HUES6 (cell line): Measurements from ENCODE around the gene CLASP1.

ENCODE experiments used
- H3K27ac ChIP-seq: 2 replicates; pipeline ENCODE4 v1.7.0; 2013; ENCODE audit warnings: low read depth, mild to moderate bottlenecking, low read length, inconsistent platforms
- H3K27me3 ChIP-seq: 2 replicates; pipeline ENCODE4 v1.6.1; 2013; ENCODE audit warnings: low read length; ENCODE audit not compliant: control insufficient read depth, insufficient read depth
- H3K36me3 ChIP-seq: 2 replicates; pipeline ENCODE4 v1.6.1; 2013; ENCODE audit warnings: low read length; ENCODE audit not compliant: control insufficient read depth, insufficient read depth
- H3K4me1 ChIP-seq: 2 replicates; pipeline ENCODE4 v1.6.1; 2013; ENCODE audit warnings: low read length; ENCODE audit not compliant: control insufficient read depth, insufficient read depth
- H3K4me3 ChIP-seq: 2 replicates; pipeline ENCODE4 v1.5.1; 2013; ENCODE audit warnings: low read depth, low read length
- H3K9ac ChIP-seq: one replicate; pipeline ENCODE4 v1.6.1; 2013; ENCODE audit warnings: mild to moderate bottlenecking, low read length
- H3K9me3 ChIP-seq: 2 replicates; pipeline ENCODE4 v1.6.1; 2013; ENCODE audit warnings: low read depth, low read length; ENCODE audit not compliant: control insufficient read depth, insufficient read depth

The CLASP1 gene

DNA sequence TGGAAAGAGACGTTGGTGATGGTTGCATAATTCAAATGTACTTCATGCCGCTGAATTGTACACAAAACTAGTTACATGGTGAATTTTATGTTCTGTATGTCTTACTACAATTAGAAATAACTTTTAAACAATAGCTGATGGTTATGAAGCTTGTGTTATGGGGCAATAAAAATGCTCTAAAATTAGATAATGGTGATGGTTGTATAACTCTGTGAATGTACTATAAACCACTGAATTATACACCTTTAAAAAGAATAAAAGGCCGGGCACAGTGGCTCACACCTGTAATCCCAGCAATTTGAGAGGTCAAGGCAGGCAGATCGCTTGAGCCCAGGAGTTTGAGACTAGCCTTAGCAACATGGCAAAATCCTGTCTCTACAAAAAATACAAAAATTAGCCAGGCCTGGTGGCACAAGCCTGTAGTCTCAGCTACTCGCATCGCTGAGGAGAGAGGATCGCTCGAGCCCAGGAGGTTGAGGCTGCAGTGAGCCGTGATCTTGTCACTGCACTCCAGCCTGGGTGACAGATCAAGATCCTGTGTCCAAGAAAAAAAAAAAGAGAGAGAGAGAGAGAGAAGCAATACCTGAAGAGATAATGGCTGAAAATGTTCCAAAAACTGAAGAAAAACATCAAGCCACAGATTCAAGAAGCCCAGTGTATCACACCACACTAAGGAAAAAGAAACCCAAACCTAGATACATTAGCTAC, 112.3 kb downstream of the CLASP1 start:
- no peaks in the 10 kb centered on the region for H3K36me3 ChIP-seq
- H3K9ac ChIP-seq: no peak overlapping the region
- H3K4me3 ChIP-seq: no peak overlapping the region
- peaks cover 14% of the 10 kb centered on the region for H3K4me1 ChIP-seq
- no peaks in the 10 kb centered on the region for H3K9me3 ChIP-seq
- H3K27ac ChIP-seq: no peak overlapping the region
- no peaks in the 10 kb centered on the region for H3K27me3 ChIP-seq

DNA sequence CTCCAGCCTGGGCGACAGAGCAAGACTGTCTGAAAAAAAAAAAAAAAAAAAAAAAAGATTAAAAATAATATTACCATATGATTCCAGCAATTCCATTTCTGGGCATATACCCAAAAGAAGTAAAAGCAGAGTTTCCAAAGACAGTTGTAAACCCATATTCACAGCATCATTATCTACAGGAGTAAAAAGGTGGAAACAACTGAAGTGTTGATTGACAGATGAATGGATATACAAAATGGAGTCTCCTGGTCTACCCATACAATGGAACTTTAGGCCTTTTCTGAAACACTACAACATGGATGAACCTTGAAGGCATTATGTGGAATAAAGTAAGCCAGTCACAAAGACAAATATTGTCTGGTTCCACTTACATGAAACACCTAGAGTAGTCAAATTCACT, 112.9 kb downstream of the CLASP1 start:
- H3K27me3 ChIP-seq: no peaks in the 10 kb centered on the region
- no peak overlapping the region for H3K4me3 ChIP-seq
- H3K4me1 ChIP-seq: peaks cover 14% of the 10 kb centered on the region
- no peak overlapping the region for H3K27ac ChIP-seq
- H3K9me3 ChIP-seq: no peaks in the 10 kb centered on the region
- no peak overlapping the region for H3K9ac ChIP-seq
- H3K36me3 ChIP-seq: no peaks in the 10 kb centered on the region

DNA sequence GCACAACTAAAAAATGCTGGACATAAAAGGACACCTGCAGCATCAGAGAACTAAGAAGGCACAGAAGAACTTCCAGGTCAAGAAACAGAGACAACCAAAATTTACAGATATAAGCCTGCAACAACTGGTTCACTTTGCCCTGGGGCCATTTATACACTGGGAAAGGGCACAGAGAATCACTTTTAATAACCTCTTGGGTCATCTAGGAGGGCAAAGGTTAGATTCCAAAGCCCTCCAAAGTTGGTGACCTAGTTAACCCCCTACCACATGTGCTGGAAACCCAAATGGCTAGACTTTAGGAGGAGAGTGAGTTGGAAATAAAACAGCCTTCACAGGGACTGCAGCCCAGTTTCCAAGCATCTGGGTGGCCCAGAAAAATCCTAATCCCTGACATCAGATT, 115.3 kb downstream of the CLASP1 start:
- Histone ChIP-seq H3K36me3 (no peaks in the 10 kb centered on the region), H3K4me1 (peaks cover 14% of the 10 kb centered on the region), H3K9ac (no peak overlapping the region), H3K27me3 (no peaks in the 10 kb centered on the region), H3K4me3 (no peak overlapping the region), H3K27ac (no peak overlapping the region), H3K9me3 (no peaks in the 10 kb centered on the region)

DNA sequence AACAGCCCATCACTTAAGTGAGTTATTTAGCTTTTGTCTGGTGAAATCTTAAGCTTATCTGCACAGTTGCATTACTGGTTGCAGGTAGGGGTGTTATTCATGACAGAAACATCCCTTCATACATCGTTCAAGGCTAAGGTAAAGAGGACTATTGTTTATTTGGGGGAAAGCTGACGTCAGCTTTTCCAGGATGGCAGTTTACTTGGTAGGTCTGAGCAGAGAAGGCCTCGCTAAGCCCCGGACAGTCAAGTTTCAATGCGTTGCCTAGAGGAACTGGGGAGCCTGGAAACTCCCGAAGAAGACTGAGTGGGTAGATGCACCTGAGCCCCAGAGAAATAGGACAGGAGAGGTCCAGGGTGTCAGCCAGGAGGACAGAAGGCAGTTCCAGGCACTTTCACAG, 116.4 kb downstream of the CLASP1 start:
- Histone ChIP-seq H3K4me1 (peaks cover 14% of the 10 kb centered on the region), H3K9ac (no peak overlapping the region), H3K36me3 (peaks cover under 1% of the 10 kb centered on the region; the same call in 1 of the 2 replicates), H3K27me3 (no peaks in the 10 kb centered on the region), H3K9me3 (no peaks in the 10 kb centered on the region), H3K27ac (no peak overlapping the region), H3K4me3 (no peak overlapping the region)

DNA sequence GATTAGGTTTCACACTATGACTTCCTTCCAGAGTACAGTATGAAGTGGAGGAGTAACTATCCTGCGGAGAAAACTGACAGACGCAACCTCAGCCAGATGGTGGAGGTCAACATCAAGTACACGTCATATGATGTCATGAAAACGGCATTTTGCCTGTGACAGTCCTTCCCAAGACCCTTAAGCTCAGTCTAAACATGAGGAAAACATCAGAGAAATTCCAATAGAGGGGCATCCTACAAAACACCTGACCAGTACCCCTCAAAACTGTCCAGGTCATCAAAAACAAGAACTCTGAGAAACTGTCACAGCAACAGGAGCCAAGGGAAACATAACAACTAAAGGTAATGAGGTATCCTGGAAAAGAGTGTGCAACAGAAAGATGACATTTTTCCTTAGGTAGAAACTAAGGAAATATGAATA, 116.9 kb downstream of the CLASP1 start:
- Histone ChIP-seq H3K36me3 (peaks cover 6% of the 10 kb centered on the region; the same call in 1 of the 2 replicates), H3K27me3 (no peaks in the 10 kb centered on the region), H3K27ac (no peak overlapping the region), H3K4me3 (no peak overlapping the region; the same call in 1 of the 2 replicates), H3K4me1 (peaks cover 14% of the 10 kb centered on the region), H3K9me3 (no peaks in the 10 kb centered on the region), H3K9ac (no peak overlapping the region)

DNA sequence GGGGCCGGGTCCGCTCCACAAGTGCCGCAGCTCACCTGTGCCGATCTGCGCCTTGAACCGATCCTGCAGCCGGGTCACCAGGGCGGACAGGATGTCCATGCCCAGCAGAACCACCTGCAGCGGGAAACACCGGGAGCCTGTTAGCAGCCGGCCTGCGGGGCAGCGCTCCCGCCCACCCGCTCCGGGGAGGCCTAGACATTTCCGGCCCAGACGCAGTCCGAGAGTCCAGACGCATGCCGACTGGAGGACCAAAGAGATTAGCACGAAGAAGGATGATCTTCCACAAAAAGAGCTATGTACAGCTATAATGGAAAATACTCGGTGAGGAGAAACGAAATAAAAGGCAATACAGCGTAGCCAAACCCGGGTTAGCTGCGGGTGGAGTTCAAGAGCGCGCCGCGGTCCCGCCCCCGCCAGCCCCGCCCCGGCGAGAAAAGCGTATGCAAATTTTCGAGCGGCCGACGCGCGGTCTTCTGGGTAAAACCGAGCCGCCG, 119.0 kb downstream of the CLASP1 start:
- Histone ChIP-seq H3K27ac (peak overlapping the region; percentile 96), H3K4me1 (peaks cover 14% of the 10 kb centered on the region), H3K9ac (peak overlapping the region; percentile 95), H3K4me3 (peak overlapping the region; percentile 90), H3K36me3 (peaks cover 12% of the 10 kb centered on the region; the same call in 1 of the 2 replicates), H3K9me3 (no peaks in the 10 kb centered on the region), H3K27me3 (no peaks in the 10 kb centered on the region)

DNA sequence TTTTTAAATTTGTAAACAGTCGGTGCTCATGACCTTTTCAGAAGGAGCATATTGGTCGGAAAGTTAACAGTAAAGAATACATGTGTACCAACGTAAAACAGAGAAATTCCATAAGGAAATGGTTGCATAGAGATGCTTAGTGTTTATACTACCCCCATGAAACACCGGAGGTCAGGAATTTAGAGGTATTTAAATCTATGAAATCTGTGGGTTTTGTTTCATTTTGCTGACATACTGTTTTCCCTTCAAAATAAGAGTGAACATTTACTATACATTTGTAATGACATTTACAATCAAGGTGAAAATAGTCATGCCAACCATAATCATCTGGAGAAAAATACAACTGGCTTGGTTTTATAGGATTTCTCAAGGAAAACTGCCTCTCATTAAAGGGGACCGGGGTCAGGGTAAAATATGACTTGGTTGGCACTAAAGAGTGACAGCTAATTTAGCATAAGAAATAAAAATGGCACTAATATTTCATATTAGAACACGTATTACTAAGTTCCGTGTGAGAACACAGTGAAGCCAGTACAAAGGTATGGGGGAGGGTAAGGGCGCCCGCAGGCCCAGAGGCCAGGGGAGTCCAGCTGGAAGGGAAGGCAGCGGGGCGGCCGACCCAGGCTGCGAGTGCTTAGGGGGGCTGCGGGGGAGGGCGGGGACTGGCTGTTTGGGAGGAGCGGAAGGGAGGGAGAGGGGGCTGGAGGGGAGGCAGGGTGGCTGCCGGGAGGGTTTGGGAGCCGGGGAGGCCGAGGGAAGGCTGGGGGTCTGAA, 119.6 kb downstream of the CLASP1 start:
- peak overlapping the region; percentile 90 for H3K4me3 ChIP-seq

DNA sequence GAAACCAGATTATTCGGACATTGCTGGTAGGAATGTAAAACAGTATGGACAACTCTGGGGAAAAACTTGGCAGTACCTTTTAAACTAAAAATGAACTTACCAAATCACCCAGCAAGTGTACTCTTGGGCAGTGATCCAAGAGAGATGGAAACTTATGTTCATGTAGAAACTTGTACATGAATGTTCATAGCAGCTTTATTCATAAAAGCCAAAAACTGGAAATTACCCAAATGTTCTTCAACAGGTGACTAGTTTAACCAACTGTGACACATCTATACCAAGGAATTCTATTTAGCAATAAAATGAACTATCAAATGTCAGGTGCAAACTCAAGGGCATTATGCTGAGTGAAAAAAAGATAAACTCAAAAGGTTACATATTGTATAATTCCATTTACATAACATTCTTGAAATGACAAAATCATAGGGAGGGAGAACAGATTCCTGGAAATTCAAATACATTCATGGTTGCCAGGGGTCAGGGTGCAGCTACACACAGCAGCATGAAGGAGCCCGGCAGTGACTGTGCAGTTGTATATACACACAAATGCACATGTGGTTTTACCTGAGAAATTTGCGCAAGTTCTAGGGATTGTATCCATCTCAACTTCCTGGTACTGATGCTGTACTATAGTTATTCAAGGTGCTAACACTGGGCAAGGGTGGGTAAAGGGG, 122.1 kb downstream of the CLASP1 start:
- Histone ChIP-seq H3K27me3 (no peaks in the 10 kb centered on the region), H3K4me3 (no peak overlapping the region), H3K36me3 (peaks cover 29% of the 10 kb centered on the region), H3K9me3 (no peaks in the 10 kb centered on the region), H3K4me1 (peaks cover 6% of the 10 kb centered on the region), H3K9ac (no peak overlapping the region), H3K27ac (no peak overlapping the region)

More for the DNA sequence above, 119.6 kb downstream of the CLASP1 start:
- peak overlapping the region; percentile 95 for H3K9ac ChIP-seq
- peak overlapping the region; percentile 96 for H3K27ac ChIP-seq
- H3K27me3 ChIP-seq: no peaks in the 10 kb centered on the region
- peaks cover 20% of the 10 kb centered on the region for H3K4me1 ChIP-seq
- no peaks in the 10 kb centered on the region for H3K9me3 ChIP-seq
- peaks cover 12% of the 10 kb centered on the region; the same call in 1 of the 2 replicates for H3K36me3 ChIP-seq

DNA sequence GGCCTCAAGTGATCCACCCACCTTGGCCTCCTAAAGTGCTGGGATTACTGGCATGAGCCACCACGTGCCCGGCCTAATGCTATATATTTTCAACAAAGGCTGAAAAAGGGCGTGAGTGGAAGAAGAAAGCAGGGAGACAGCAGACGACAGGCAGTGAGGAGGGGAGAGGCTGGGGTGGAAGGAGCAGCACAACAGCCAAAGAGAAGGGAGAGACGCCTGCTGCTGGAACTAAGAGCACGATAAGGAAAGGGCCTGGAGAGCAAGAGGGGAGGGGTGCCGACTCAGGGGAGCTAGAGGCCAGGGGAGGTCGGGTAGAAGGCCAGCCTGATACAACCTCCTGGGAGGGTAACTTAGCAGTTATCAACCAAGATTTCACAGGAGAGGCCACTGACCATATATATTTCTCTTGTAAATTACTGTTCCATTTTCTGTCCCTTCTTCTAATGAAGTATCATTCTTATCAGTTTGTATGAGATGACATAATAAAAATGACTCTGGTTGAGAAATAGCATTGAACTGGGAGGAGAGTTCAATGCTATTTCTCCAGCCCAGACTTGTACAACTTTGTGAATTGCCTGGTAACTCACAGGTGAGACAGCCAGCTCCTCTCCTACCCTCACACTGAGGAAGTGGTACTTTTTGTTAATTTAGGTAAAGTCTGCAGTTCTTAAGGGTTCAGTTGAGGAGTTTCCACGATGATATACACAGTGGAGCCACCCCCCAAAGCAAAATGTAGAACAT, 124.4 kb downstream of the CLASP1 start:
- no peaks in the 10 kb centered on the region for H3K27me3 ChIP-seq
- H3K36me3 ChIP-seq: peaks cover 51% of the 10 kb centered on the region
- H3K4me1 ChIP-seq: peaks cover 6% of the 10 kb centered on the region; the same call in 1 of the 2 replicates
- H3K9ac ChIP-seq: no peak overlapping the region
- no peak overlapping the region for H3K4me3 ChIP-seq
- H3K9me3 ChIP-seq: no peaks in the 10 kb centered on the region
- no peak overlapping the region; the same call in 1 of the 2 replicates for H3K27ac ChIP-seq

DNA sequence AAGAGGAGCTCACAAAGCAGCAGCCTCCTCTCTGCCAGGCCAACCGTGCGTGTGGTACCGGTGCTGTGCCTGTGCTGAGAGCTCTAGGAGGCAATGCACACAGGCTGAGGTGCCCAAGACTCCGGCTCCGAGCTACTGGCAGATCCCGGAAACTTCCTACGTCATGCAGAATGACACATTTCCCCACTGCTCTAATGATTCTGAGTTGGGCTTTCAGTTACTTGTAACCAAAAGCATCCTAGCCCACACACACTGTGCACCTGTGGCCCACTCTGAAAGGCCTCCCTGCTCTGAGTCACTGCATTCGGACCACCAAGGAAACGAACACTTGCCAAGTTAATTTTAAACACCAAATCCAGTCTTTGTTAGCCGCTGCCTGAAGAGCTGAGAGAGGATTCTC, 127.9 kb downstream of the CLASP1 start:
- Histone ChIP-seq H3K4me3 (no peak overlapping the region), H3K27me3 (no peaks in the 10 kb centered on the region), H3K4me1 (peaks cover 6% of the 10 kb centered on the region; the same call in 1 of the 2 replicates), H3K36me3 (peaks cover 57% of the 10 kb centered on the region), H3K9ac (no peak overlapping the region), H3K27ac (no peak overlapping the region), H3K9me3 (no peaks in the 10 kb centered on the region)
